ENCODE results near the gene CELSR1.

The CELSR1 gene

GRCh38 chr22:46360097-46360496 is 177.3 kb downstream of the CELSR1 start (continued):
- TF ChIP-seq ESRRG (CRISPR knock-in tag; IDR thresholded peaks at IDR 0.05), result no peak
- no peak for TF ChIP-seq ZC3H10 (CRISPR knock-in tag; IDR thresholded peaks at IDR 0.05)
- TF ChIP-seq BACH2 (CRISPR knock-in tag; IDR thresholded peaks at IDR 0.05; ENCODE audit: borderline replicate concordance), result no peak
- no peak for TF ChIP-seq ZFP3 (CRISPR knock-in tag; IDR thresholded peaks at IDR 0.05)
- TF ChIP-seq TCF4 (CRISPR knock-in tag; IDR thresholded peaks at IDR 0.05; ENCODE audit: borderline replicate concordance), result no peak

- no peak for ATAC-seq
- TF ChIP-seq TCF4 (CRISPR knock-in tag; IDR thresholded peaks at IDR 0.05; ENCODE audit: borderline replicate concordance), result no peak
- no peak for TF ChIP-seq GLIS3 (CRISPR knock-in tag; IDR thresholded peaks at IDR 0.05)
- TF ChIP-seq ARNTL (CRISPR knock-in tag; IDR thresholded peaks at IDR 0.05; ENCODE audit: borderline replicate concordance, low read depth), result no peak
- TF ChIP-seq RARB (CRISPR knock-in tag; IDR thresholded peaks at IDR 0.05), result no peak
- no peak for TF ChIP-seq PPARA (CRISPR knock-in tag; IDR thresholded peaks at IDR 0.05; ENCODE audit: borderline replicate concordance)
- no peak for TF ChIP-seq PATZ1 (CRISPR knock-in tag; IDR thresholded peaks at IDR 0.05; ENCODE audit: borderline replicate concordance)
- no peak for TF ChIP-seq BACH2 (CRISPR knock-in tag; IDR thresholded peaks at IDR 0.05; ENCODE audit: borderline replicate concordance)
- TF ChIP-seq ZFP30 (CRISPR knock-in tag; IDR thresholded peaks at IDR 0.05), result no peak
- no peak for TF ChIP-seq CSDC2 (CRISPR knock-in tag; IDR thresholded peaks at IDR 0.05)
- TF ChIP-seq SNAI2 (CRISPR knock-in tag; IDR thresholded peaks at IDR 0.05), result no peak
- TF ChIP-seq TSHZ2 (CRISPR knock-in tag; IDR thresholded peaks at IDR 0.05), result no peak
- no peak for TF ChIP-seq POU6F1 (CRISPR knock-in tag; IDR thresholded peaks at IDR 0.05; ENCODE audit: borderline replicate concordance, low read depth)
- TF ChIP-seq ISL1 (CRISPR knock-in tag; IDR thresholded peaks at IDR 0.05), result no peak
- no peak for TF ChIP-seq ZFP3 (CRISPR knock-in tag; IDR thresholded peaks at IDR 0.05)
- no peak for TF ChIP-seq OSR1 (CRISPR knock-in tag; IDR thresholded peaks at IDR 0.05)
- TF ChIP-seq ZNF8 (CRISPR knock-in tag; IDR thresholded peaks at IDR 0.05), result no peak
- no peak for TF ChIP-seq CSRNP3 (CRISPR knock-in tag; IDR thresholded peaks at IDR 0.05)
These were observed 178.1 kb downstream of the CELSR1 start for GRCh38 chr22:46359362-46359761.

- TF ChIP-seq PATZ1 (CRISPR knock-in tag; IDR thresholded peaks at IDR 0.05; ENCODE audit: borderline replicate concordance), result no peak
- TF ChIP-seq CSRNP3 (CRISPR knock-in tag; IDR thresholded peaks at IDR 0.05), result no peak
- TF ChIP-seq ZNF565 (CRISPR knock-in tag; conservative IDR thresholded peaks at IDR 0.05; ENCODE audit: low read depth), result no peak
- TF ChIP-seq TOX (CRISPR knock-in tag; IDR thresholded peaks at IDR 0.05; ENCODE audit: borderline replicate concordance), result no peak
- TF ChIP-seq ZNF70 (CRISPR knock-in tag; IDR thresholded peaks at IDR 0.05), result no peak
- no peak for TF ChIP-seq TSHZ2 (CRISPR knock-in tag; IDR thresholded peaks at IDR 0.05)
- no peak for TF ChIP-seq ARNTL (CRISPR knock-in tag; IDR thresholded peaks at IDR 0.05; ENCODE audit: borderline replicate concordance, low read depth)
- TF ChIP-seq CREB5 (CRISPR knock-in tag; IDR thresholded peaks at IDR 0.05; ENCODE audit: low read depth), result no peak
- no peak for TF ChIP-seq SNAI2 (CRISPR knock-in tag; IDR thresholded peaks at IDR 0.05)
- ATAC-seq, result no peak
These were observed 178.7 kb downstream of the CELSR1 start for GRCh38 chr22:46358766-46359165.
